Mesenchymal stem cell (in vitro differentiated cells and primary cell): Measurements from ENCODE around the gene RB1.

Experiments
- DNase-seq: peaks from one replicate; pipeline ENCODE4 v3.0.0-alpha.2; 2013
- H2AFZ ChIP-seq: one replicate; pipeline ENCODE4 v1.6.1; 2013; ENCODE audit warnings: low read depth, mild to moderate bottlenecking, control low read depth, inconsistent platforms, low read length, moderate library complexity
- H2AK5ac ChIP-seq: 2 replicates; pipeline ENCODE4 v1.6.1; 2013; ENCODE audit warnings: low read length, moderate library complexity, mild to moderate bottlenecking, inconsistent platforms; ENCODE audit not compliant: severe bottlenecking
- H2BK120ac ChIP-seq: one replicate; pipeline ENCODE4 v1.6.1; 2013; ENCODE audit warnings: low read depth, mild to moderate bottlenecking, inconsistent platforms, low read length, moderate library complexity
- H2BK12ac ChIP-seq, 2 experiments: one replicate each; pipeline ENCODE4 v1.6.1; 2013; ENCODE audit warnings: inconsistent platforms in 2 of 2, low read length in 2 of 2, mild to moderate bottlenecking in 2 of 2, moderate library complexity in 2 of 2, control low read depth in 1 of 2
- H2BK15ac ChIP-seq: one replicate; pipeline ENCODE4 v1.6.1; 2013; ENCODE audit warnings: mild to moderate bottlenecking, low read depth, inconsistent platforms; ENCODE audit not compliant: poor library complexity, severe bottlenecking
- H2BK5ac ChIP-seq: 2 replicates; pipeline ENCODE4 v1.6.1; 2013; ENCODE audit warnings: low read depth, mild to moderate bottlenecking, low read length, control low read depth, inconsistent platforms; ENCODE audit not compliant: poor library complexity, severe bottlenecking
- H3K14ac ChIP-seq, 2 experiments: one replicate each; pipeline ENCODE4 v1.6.1; 2013; ENCODE audit warnings: inconsistent platforms in 2 of 2, low read length in 2 of 2, control low read depth in 1 of 2, mild to moderate bottlenecking in 1 of 2, moderate library complexity in 1 of 2
- H3K18ac ChIP-seq, 2 experiments: one replicate each; pipeline ENCODE4 v1.6.1; 2013; ENCODE audit warnings: inconsistent platforms in 2 of 2, low read length in 2 of 2, control low read depth in 1 of 2, low read depth in 1 of 2, mild to moderate bottlenecking in 1 of 2
- H3K23ac ChIP-seq, 2 experiments: one replicate each; pipeline ENCODE4 v1.6.1; 2013; ENCODE audit warnings: inconsistent platforms in 2 of 2, low read length in 2 of 2, mild to moderate bottlenecking in 2 of 2, moderate library complexity in 2 of 2, control low read depth in 1 of 2
- H3K27ac ChIP-seq: 2 replicates; pipeline ENCODE4 v1.5.1; 2013; ENCODE audit warnings: mild to moderate bottlenecking, moderate library complexity, low read length, control low read depth, inconsistent platforms; ENCODE audit not compliant: poor library complexity, severe bottlenecking
- H3K27me3 ChIP-seq, 2 experiments: 2 replicates each; pipeline versions ENCODE4 v1.6.1 to v1.7.0; 2013; ENCODE audit warnings: low read length in 2 of 2, mild to moderate bottlenecking in 2 of 2, moderate library complexity in 2 of 2, control low read depth in 1 of 2, inconsistent platforms in 1 of 2; ENCODE audit not compliant: control insufficient read depth in 1 of 2, insufficient read depth in 1 of 2
- H3K36me3 ChIP-seq, 2 experiments: 2 replicates each; pipeline versions ENCODE4 v1.6.1 to v1.7.0; 2013; ENCODE audit warnings: low read length in 2 of 2, control low read depth in 1 of 2, inconsistent platforms in 1 of 2, low read depth in 1 of 2, mild to moderate bottlenecking in 1 of 2; ENCODE audit not compliant: insufficient read depth in 2 of 2, control insufficient read depth in 1 of 2
- H3K4ac ChIP-seq, 2 experiments: one replicate each; pipeline ENCODE4 v1.6.1; 2013; ENCODE audit warnings: inconsistent platforms in 2 of 2, low read length in 2 of 2, mild to moderate bottlenecking in 2 of 2, moderate library complexity in 2 of 2, control low read depth in 1 of 2, low read depth in 1 of 2
- H3K4me1 ChIP-seq: 2 replicates; pipeline ENCODE4 v1.6.1; 2013; ENCODE audit warnings: low read depth, low read length, control low read depth; ENCODE audit not compliant: control insufficient read depth, insufficient read depth
- H3K4me2 ChIP-seq: 2 replicates; pipeline ENCODE4 v1.6.1; 2013; ENCODE audit warnings: low read length, mild to moderate bottlenecking, inconsistent platforms; ENCODE audit not compliant: poor library complexity, severe bottlenecking
- H3K4me3 ChIP-seq, 2 experiments: 2 replicates each; pipeline versions ENCODE4 v1.5.1 to v1.7.0; 2013; ENCODE audit warnings: low read length in 2 of 2, mild to moderate bottlenecking in 2 of 2, control low read depth in 1 of 2, low read depth in 1 of 2; ENCODE audit not compliant: insufficient read depth in 1 of 2
- H3K79me1 ChIP-seq: replicated peaks from 2 replicates; pipeline ENCODE4 v1.6.1; 2013; ENCODE audit warnings: mild to moderate bottlenecking, control low read depth, low read length, inconsistent platforms; ENCODE audit not compliant: poor library complexity, severe bottlenecking
- H3K9ac ChIP-seq: 2 replicates; pipeline ENCODE4 v1.7.0; 2013; ENCODE audit warnings: mild to moderate bottlenecking, low read length, moderate library complexity
- H3K9me3 ChIP-seq: 2 replicates; pipeline ENCODE4 v1.7.0; 2013; ENCODE audit warnings: mild to moderate bottlenecking, low read length; ENCODE audit not compliant: control insufficient read depth
- H4K8ac ChIP-seq: one replicate; pipeline ENCODE4 v1.6.1; 2013; ENCODE audit warnings: inconsistent platforms, mild to moderate bottlenecking, low read length, moderate library complexity
- H4K91ac ChIP-seq: one replicate; pipeline ENCODE4 v1.6.1; 2013; ENCODE audit warnings: mild to moderate bottlenecking, low read length, inconsistent platforms
- WGBS: methylation state at CpG from one replicate; pipeline ENCODE4 v1.1.7; 2013; ENCODE audit warnings: mixed read lengths; 5-methylcytosine and 5-hydroxymethylcytosine counted together

Gene RB1

GRCh38 chr13:48380581-48380980 lies 77.0 kb downstream of the RB1 start:
- no peak overlapping the region for H4K91ac ChIP-seq
- no peak overlapping the region for H3K14ac ChIP-seq
- no peaks in the 10 kb centered on the region for H3K4me1 ChIP-seq
- no peaks in the 10 kb centered on the region for H3K27me3 ChIP-seq
- no peak overlapping the region for H2BK120ac ChIP-seq
- H3K4ac ChIP-seq: no peak overlapping the region
- no peak overlapping the region for H3K4me3 ChIP-seq
- no peak overlapping the region for H2BK12ac ChIP-seq
- no peak overlapping the region for H4K8ac ChIP-seq
- H3K23ac ChIP-seq: no peak overlapping the region
- H3K18ac ChIP-seq: no peak overlapping the region
- H2BK5ac ChIP-seq: no peak overlapping the region
- DNase-seq: no peak
- H3K4me2 ChIP-seq: no peak overlapping the region
- peaks cover 7 to 49% of the 10 kb centered on the region in 2 experiments for H3K36me3 ChIP-seq
- no peak overlapping the region for H2AK5ac ChIP-seq
- H3K9ac ChIP-seq: no peak overlapping the region
- H3K27ac ChIP-seq: no peak overlapping the region
- no peak overlapping the region for H2AFZ ChIP-seq
- H3K9me3 ChIP-seq: no peaks in the 10 kb centered on the region
- peaks cover 6% of the 10 kb centered on the region for H3K79me1 ChIP-seq
- H2BK15ac ChIP-seq: no peak overlapping the region

GRCh38 chr13:48383384-48383783 lies 79.8 kb downstream of the RB1 start:
- no peak overlapping the region for H3K23ac ChIP-seq
- no peak overlapping the region for H2BK15ac ChIP-seq
- no peak overlapping the region for H4K91ac ChIP-seq
- no peak overlapping the region for H2AFZ ChIP-seq
- H3K9me3 ChIP-seq: no peaks in the 10 kb centered on the region
- no peak overlapping the region for H3K4me3 ChIP-seq
- H3K9ac ChIP-seq: no peak overlapping the region
- H3K18ac ChIP-seq: no peak overlapping the region
- H2BK120ac ChIP-seq: no peak overlapping the region
- H2AK5ac ChIP-seq: no peak overlapping the region
- peaks cover 4 to 39% of the 10 kb centered on the region in 2 experiments for H3K36me3 ChIP-seq
- no peaks in the 10 kb centered on the region for H3K27me3 ChIP-seq
- peaks cover 6% of the 10 kb centered on the region for H3K79me1 ChIP-seq
- no peak overlapping the region for H3K4me2 ChIP-seq
- no peak overlapping the region for H3K14ac ChIP-seq
- H4K8ac ChIP-seq: no peak overlapping the region
- no peak overlapping the region for H3K27ac ChIP-seq
- no peak overlapping the region for H2BK12ac ChIP-seq
- no peak overlapping the region for H3K4ac ChIP-seq
- no peak for DNase-seq
- no peak overlapping the region for H2BK5ac ChIP-seq
- WGBS: no CpG with 5 or more reads among the region's 2 CpGs
- H3K4me1 ChIP-seq: no peaks in the 10 kb centered on the region

GRCh38 chr13:48386816-48387215 lies 83.3 kb downstream of the RB1 start:
- Histone ChIP-seq H3K14ac (no peak overlapping the region), H3K23ac (no peak overlapping the region), H4K91ac (no peak overlapping the region), H2AFZ (no peak overlapping the region), H2BK120ac (no peak overlapping the region), H2AK5ac (no peak overlapping the region), H2BK12ac (no peak overlapping the region), H3K4me3 (no peak overlapping the region), H3K18ac (no peak overlapping the region), H3K9me3 (peaks cover 3% of the 10 kb centered on the region), H3K9ac (no peak overlapping the region), H4K8ac (no peak overlapping the region), H2BK15ac (no peak overlapping the region), H3K27ac (no peak overlapping the region), H3K36me3 (peaks cover 0 to 26% of the 10 kb centered on the region in 2 experiments), H3K4me1 (no peaks in the 10 kb centered on the region), H3K4ac (no peak overlapping the region), H3K4me2 (no peak overlapping the region), H3K27me3 (no peaks in the 10 kb centered on the region), H2BK5ac (no peak overlapping the region), H3K79me1 (peaks cover 11% of the 10 kb centered on the region)
- no peak for DNase-seq
- 100% methylated on average over 8 of the region's 8 CpGs for WGBS

- Histone ChIP-seq H3K4me3 (no peak overlapping the region), H4K8ac (no peak overlapping the region), H3K23ac (no peak overlapping the region), H3K14ac (no peak overlapping the region), H3K4me1 (no peaks in the 10 kb centered on the region), H2AK5ac (no peak overlapping the region), H3K36me3 (peaks cover 12 to 27% of the 10 kb centered on the region in 2 experiments), H3K27ac (no peak overlapping the region), H2BK12ac (no peak overlapping the region), H4K91ac (no peak overlapping the region), H3K9ac (no peak overlapping the region), H3K79me1 (peaks cover 16% of the 10 kb centered on the region), H2AFZ (no peak overlapping the region), H3K4me2 (no peak overlapping the region), H2BK15ac (no peak overlapping the region), H2BK5ac (no peak overlapping the region), H2BK120ac (no peak overlapping the region), H3K18ac (no peak overlapping the region), H3K27me3 (no peaks in the 10 kb centered on the region), H3K4ac (no peak overlapping the region), H3K9me3 (peaks cover 11% of the 10 kb centered on the region)
- DNase-seq: no peak
- WGBS: 93% methylated on average over 3 of the region's 3 CpGs
These were observed 87.7 kb downstream of the RB1 start for GRCh38 chr13:48391257-48391656.
